SK-N-SH treated with all-trans-retinoic acid at 6 μM for 48 hours (cell line): ENCODE data around the gene RAB31.

Experiments
- ATAC-seq: fragments of 200-7000 bp; cut with Tn5 transposase; 3 replicates; pipeline ENCODE4 v1.9.1; 2020; ENCODE audit warnings: mild to moderate bottlenecking, moderate library complexity
- BACH2 ChIP-seq: fragments of 250-450 bp; sonication (Bioruptor Pico); IDR thresholded peaks from 2 replicates; pipeline ENCODE4 v1.9.0; 2021; ENCODE audit warnings: mild to moderate bottlenecking, borderline replicate concordance
- CREB5 ChIP-seq: fragments of 250-450 bp; sonication (Bioruptor Pico); IDR thresholded peaks from 2 replicates; pipeline ENCODE4 v1.5.1; 2020; ENCODE audit warnings: low read depth, mild to moderate bottlenecking, moderate library complexity
- ISL1 ChIP-seq: fragments of 250-450 bp; sonication (Bioruptor Pico); IDR thresholded peaks from 2 replicates; pipeline ENCODE4 v2.1.2; 2022; ENCODE audit warnings: mild to moderate bottlenecking, moderate library complexity
- POU6F1 ChIP-seq: fragments of 250-450 bp; sonication (Bioruptor Pico); IDR thresholded peaks from 2 replicates; pipeline ENCODE4 v1.8.0; 2021; ENCODE audit warnings: low read depth, mild to moderate bottlenecking, moderate library complexity, borderline replicate concordance
- PPARA ChIP-seq: fragments of 250-450 bp; sonication (Bioruptor Pico); IDR thresholded peaks from 2 replicates; pipeline ENCODE4 v1.5.0; 2020; ENCODE audit warnings: mild to moderate bottlenecking, borderline replicate concordance
- SNAI2 ChIP-seq: fragments of 250-450 bp; sonication (Bioruptor Pico); IDR thresholded peaks from 2 replicates; pipeline ENCODE4 v1.5.0; 2020; ENCODE audit warnings: mild to moderate bottlenecking, moderate library complexity
- TCF4 ChIP-seq: fragments of 250-450 bp; sonication (Bioruptor Pico); IDR thresholded peaks from 2 replicates; pipeline ENCODE4 v1.8.0; 2021; ENCODE audit warnings: mild to moderate bottlenecking, moderate library complexity, borderline replicate concordance
- TSHZ2 ChIP-seq: fragments of 250-450 bp; sonication (Bioruptor Pico); IDR thresholded peaks from 2 replicates; pipeline ENCODE4 v1.5.0; 2020; ENCODE audit warnings: mild to moderate bottlenecking, moderate library complexity
- ZC3H10 ChIP-seq: fragments of 250-450 bp; sonication (Bioruptor Pico); IDR thresholded peaks from 2 replicates; pipeline ENCODE4 v1.5.1; 2021; ENCODE audit warnings: mild to moderate bottlenecking, moderate library complexity
- ZFP3 ChIP-seq: fragments of 250-450 bp; sonication (Bioruptor Pico); IDR thresholded peaks from 2 replicates; pipeline ENCODE4 v1.5.0; 2020; ENCODE audit warnings: mild to moderate bottlenecking, moderate library complexity
- ZFP30 ChIP-seq: fragments of 450-650 bp; formaldehyde crosslinking; IDR thresholded peaks from 2 replicates; pipeline ENCODE4 v1.5.0; 2022; ENCODE audit warnings: mild to moderate bottlenecking, moderate library complexity
- ZNF565 ChIP-seq: fragments of 450-650 bp; formaldehyde crosslinking; conservative IDR thresholded peaks from 2 replicates; pipeline ENCODE4 v1.5.0; 2020; ENCODE audit warnings: low read depth, mild to moderate bottlenecking, moderate library complexity
- ZNF70 ChIP-seq: fragments of 450-650 bp; formaldehyde crosslinking; IDR thresholded peaks from 2 replicates; pipeline ENCODE4 v1.5.0; 2020; ENCODE audit warnings: mild to moderate bottlenecking, moderate library complexity

Gene RAB31

DNA sequence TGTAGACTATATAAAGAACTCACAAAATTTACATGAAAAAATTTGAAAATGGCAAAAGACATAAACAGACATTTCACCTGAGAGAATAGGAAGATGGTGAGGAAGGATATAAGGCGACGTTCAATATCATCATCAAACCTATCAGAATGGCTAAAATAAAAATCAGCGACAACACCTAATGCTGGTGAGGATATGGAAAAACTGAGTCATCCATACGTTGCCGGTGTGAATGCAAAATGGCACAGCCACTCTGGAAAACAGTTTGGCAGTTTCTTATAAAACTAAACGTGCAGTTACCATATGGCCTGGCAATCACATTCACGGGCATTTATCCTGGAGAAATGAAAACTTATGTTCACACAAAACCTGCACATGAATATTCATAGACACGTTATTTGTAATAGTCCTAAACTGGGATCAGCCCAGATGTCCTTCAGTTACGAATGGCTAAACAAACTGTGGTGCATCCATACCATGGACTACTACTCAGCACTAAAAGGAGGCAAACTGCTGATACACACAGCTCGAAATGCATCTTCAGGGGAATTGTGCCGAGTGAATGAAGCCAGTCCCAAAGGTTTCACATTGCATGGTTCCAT, 114.6 kb downstream of the RAB31 start (continued):
- TF ChIP-seq POU6F1 (CRISPR knock-in tag) (no peak), ZFP30 (no peak), TSHZ2 (CRISPR knock-in tag) (no peak)

- no peak for TF ChIP-seq TSHZ2 (CRISPR knock-in tag)
- TF ChIP-seq ZFP3 (CRISPR knock-in tag), result 0 out of 2 replicates have a peak, but pooled peaks have one; percentile 37
- TF ChIP-seq ISL1, result 0 out of 2 replicates have a peak, but pooled peaks have one; percentile 12
- peak; percentile 10; the same call in 2 of the 3 replicates for ATAC-seq
Measured at GRCh38 chr18:9823805-9824473, 115.8 kb downstream of the RAB31 start.

- no peak for TF ChIP-seq CREB5 (CRISPR knock-in tag)
- TF ChIP-seq SNAI2 (CRISPR knock-in tag), result no peak
- TF ChIP-seq TCF4 (CRISPR knock-in tag), result no peak
- no peak for TF ChIP-seq ZC3H10 (CRISPR knock-in tag)
- no peak for TF ChIP-seq PPARA (CRISPR knock-in tag)
- no peak for TF ChIP-seq TSHZ2 (CRISPR knock-in tag)
- ATAC-seq, result peak; percentile 17; the same call in 2 of the 3 replicates
Measured at GRCh38 chr18:9824474-9824832, 116.4 kb downstream of the RAB31 start.

- TF ChIP-seq SNAI2 (CRISPR knock-in tag), result no peak
- no peak for TF ChIP-seq ZNF565
- TF ChIP-seq TSHZ2 (CRISPR knock-in tag), result no peak
- TF ChIP-seq POU6F1 (CRISPR knock-in tag), result no peak
- no peak for TF ChIP-seq ZNF70 (CRISPR knock-in tag)
- no peak for TF ChIP-seq ZC3H10 (CRISPR knock-in tag)
- no peak for TF ChIP-seq BACH2 (CRISPR knock-in tag)
- TF ChIP-seq ZFP3 (CRISPR knock-in tag), result no peak
- no peak for TF ChIP-seq TCF4 (CRISPR knock-in tag)
- ATAC-seq, result no peak
Measured at GRCh38 chr18:9824952-9825371, 116.9 kb downstream of the RAB31 start.
